Measurements from ENCODE around the gene CTNNA2.

DNA sequence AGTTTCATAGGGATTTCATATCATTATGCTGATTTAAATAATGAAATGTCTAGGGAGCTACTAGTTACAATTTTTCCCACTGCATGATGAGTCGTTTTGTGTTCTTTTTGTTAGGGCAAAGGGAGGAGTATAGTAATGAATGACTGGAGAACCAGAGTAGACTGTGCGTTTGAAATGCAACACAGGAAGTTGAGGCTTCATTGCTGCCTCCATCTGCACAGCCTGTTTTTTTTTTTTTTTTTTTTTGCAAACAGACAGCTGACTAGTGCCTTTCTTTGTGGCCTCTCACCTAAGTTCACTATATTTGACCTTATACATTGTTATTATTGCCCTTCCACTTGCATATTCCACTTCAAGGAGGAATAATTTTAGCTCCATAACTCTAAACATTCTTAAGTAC, 1078.4 kb downstream of the CTNNA2 start:
- TF ChIP-seq, protein P1, sequence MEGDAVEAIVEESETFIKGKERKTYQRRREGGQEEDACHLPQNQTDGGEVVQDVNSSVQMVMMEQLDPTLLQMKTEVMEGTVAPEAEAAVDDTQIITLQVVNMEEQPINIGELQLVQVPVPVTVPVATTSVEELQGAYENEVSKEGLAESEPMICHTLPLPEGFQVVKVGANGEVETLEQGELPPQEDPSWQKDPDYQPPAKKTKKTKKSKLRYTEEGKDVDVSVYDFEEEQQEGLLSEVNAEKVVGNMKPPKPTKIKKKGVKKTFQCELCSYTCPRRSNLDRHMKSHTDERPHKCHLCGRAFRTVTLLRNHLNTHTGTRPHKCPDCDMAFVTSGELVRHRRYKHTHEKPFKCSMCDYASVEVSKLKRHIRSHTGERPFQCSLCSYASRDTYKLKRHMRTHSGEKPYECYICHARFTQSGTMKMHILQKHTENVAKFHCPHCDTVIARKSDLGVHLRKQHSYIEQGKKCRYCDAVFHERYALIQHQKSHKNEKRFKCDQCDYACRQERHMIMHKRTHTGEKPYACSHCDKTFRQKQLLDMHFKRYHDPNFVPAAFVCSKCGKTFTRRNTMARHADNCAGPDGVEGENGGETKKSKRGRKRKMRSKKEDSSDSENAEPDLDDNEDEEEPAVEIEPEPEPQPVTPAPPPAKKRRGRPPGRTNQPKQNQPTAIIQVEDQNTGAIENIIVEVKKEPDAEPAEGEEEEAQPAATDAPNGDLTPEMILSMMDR (IDR thresholded peaks at IDR 0.05), result no peak
- TF ChIP-seq, protein P2, sequence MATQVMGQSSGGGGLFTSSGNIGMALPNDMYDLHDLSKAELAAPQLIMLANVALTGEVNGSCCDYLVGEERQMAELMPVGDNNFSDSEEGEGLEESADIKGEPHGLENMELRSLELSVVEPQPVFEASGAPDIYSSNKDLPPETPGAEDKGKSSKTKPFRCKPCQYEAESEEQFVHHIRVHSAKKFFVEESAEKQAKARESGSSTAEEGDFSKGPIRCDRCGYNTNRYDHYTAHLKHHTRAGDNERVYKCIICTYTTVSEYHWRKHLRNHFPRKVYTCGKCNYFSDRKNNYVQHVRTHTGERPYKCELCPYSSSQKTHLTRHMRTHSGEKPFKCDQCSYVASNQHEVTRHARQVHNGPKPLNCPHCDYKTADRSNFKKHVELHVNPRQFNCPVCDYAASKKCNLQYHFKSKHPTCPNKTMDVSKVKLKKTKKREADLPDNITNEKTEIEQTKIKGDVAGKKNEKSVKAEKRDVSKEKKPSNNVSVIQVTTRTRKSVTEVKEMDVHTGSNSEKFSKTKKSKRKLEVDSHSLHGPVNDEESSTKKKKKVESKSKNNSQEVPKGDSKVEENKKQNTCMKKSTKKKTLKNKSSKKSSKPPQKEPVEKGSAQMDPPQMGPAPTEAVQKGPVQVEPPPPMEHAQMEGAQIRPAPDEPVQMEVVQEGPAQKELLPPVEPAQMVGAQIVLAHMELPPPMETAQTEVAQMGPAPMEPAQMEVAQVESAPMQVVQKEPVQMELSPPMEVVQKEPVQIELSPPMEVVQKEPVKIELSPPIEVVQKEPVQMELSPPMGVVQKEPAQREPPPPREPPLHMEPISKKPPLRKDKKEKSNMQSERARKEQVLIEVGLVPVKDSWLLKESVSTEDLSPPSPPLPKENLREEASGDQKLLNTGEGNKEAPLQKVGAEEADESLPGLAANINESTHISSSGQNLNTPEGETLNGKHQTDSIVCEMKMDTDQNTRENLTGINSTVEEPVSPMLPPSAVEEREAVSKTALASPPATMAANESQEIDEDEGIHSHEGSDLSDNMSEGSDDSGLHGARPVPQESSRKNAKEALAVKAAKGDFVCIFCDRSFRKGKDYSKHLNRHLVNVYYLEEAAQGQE (IDR thresholded peaks at IDR 0.05; ENCODE audit: low read depth, low read length), result no peak
- no peak for TF ChIP-seq CHD2 (IDR thresholded peaks at IDR 0.05; ENCODE audit: low read length, partially characterized antibody)
- TF ChIP-seq EP300 (IDR thresholded peaks at IDR 0.05; ENCODE audit: borderline replicate concordance in 1 of 2, low read depth in 1 of 2, low read length in 1 of 2), result no peak
- TF ChIP-seq RCOR1 (IDR thresholded peaks at IDR 0.05; ENCODE audit: low read length), result no peak
- TF ChIP-seq ZBTB33 (IDR thresholded peaks at IDR 0.05; ENCODE audit: borderline replicate concordance, low read depth), result no peak

All from SK-N-SH (cell line).